ENCODE results near the gene CEP295NL. TPM values are rescaled to one million over a fixed set of nuclear protein-coding genes. Genes with fewer than 3 reads are reported as not detected.

Gene CEP295NL
- polyA plus RNA-seq, 2 of the 4 experiments (the other 2 are of a cell fraction): 0.10 to 0.13 TPM

GRCh38 chr17:78855561-78856165 is 47.3 kb downstream of the CEP295NL start:
- Histone ChIP-seq H3K27ac (no peak overlapping the region), H3K9me3 (no peaks in the 10 kb centered on the region), H3K4me1 (no peaks in the 10 kb centered on the region), H3K4me3 (no peak overlapping the region), H3K4me2 (no peak overlapping the region)
- CTCF ChIA-PET: interaction anchor here (1.1 to 6.1 kb wide), 4 partner anchors 11 to 116 kb away, joined by 3 to 55 read pairs (median 14); no protein-coding TSS in a partner anchor
- 95% methylated on average over 25 of the region's 25 CpGs for WGBS (ENCODE audit: missing lambda C conversion rate)
- no peak for DNase-seq (ENCODE audit: low read depth in 1 of 2, low spot score in 1 of 2)
- TF ChIP-seq ATOH8 (CRISPR knock-in tag; IDR thresholded peaks at IDR 0.05; ENCODE audit: low read depth) (no peak), FOSL2 (IDR thresholded peaks at IDR 0.05) (no peak), FOSL2 (CRISPR knock-in tag; IDR thresholded peaks at IDR 0.05) (no peak)
- no peak for FAIRE-seq
- POLR2A ChIA-PET: no interaction called here
- no peak for ATAC-seq

GRCh38 chr17:78854508-78854907 is 48.5 kb downstream of the CEP295NL start:
- Histone ChIP-seq H3K4me3 (no peak overlapping the region), H3K9me3 (no peaks in the 10 kb centered on the region), H3K4me2 (no peak overlapping the region), H3K27ac (no peak overlapping the region), H3K4me1 (no peaks in the 10 kb centered on the region)
- ChIA-PET POLR2A (interaction anchor here (0.6 kb wide), 1 partner anchor 65 kb away, joined by 3 read pairs; no protein-coding TSS in a partner anchor), CTCF (interaction anchor here (0.6 to 6.1 kb wide), 6 partner anchors 12 to 191 kb away, joined by 3 to 55 read pairs (median 8); no protein-coding TSS in a partner anchor)
- no peak for FAIRE-seq
- TF ChIP-seq JUNB (IDR thresholded peaks at IDR 0.05): no peak
- no peak for TF ChIP-seq SMC3 (IDR thresholded peaks at IDR 0.05)
- WGBS (ENCODE audit: missing lambda C conversion rate): 86% methylated on average over 9 of the region's 9 CpGs
- no peak for DNase-seq (ENCODE audit: low read depth in 1 of 2, low spot score in 1 of 2)
- ATAC-seq: no peak

DNA sequence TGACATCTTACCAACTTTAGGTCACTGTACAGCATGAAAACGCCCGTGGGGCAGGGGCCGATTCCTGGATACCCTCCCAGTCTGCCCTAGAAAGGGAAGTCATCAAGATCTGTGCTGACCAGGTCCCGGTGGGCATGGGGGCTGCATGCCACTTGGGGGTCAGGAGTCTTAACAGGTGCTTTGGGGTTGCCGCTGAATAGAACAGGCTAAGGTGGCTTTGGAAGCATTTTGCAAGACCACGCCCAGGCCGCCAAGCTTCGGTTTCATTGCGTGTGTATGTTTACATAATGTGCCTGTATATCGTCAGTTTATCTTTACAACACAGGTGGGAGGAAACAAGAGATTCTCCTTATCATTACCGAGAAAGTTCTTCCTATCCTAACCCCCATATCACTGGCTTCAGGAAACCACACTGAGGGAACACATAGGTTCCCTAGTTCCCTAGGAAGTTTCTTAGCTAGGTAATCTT is 49.0 kb downstream of the CEP295NL start:
- ChIA-PET POLR2A (no interaction called here), CTCF (interaction anchor here (1.1 to 6.1 kb wide), 6 partner anchors 11 to 191 kb away, joined by 3 to 55 read pairs (median 8); no protein-coding TSS in a partner anchor)
- no peak for TF ChIP-seq POLR2A (IDR thresholded peaks at IDR 0.05; ENCODE audit: low read length)
- no peak for TF ChIP-seq GATA3 (IDR thresholded peaks at IDR 0.05; ENCODE audit: borderline replicate concordance)
- TF ChIP-seq ELK1 (IDR thresholded peaks at IDR 0.05; ENCODE audit: low read depth, low read length): no peak
- no peak for TF ChIP-seq USF2 (IDR thresholded peaks at IDR 0.05)
- TF ChIP-seq CBX8 (IDR thresholded peaks at IDR 0.05): no peak
- TF ChIP-seq TP53 (CRISPR knock-in tag; IDR thresholded peaks at IDR 0.05): no peak
- TF ChIP-seq HMGXB4 (CRISPR knock-in tag; IDR thresholded peaks at IDR 0.05; ENCODE audit: borderline replicate concordance): no peak
- no peak for TF ChIP-seq JUN (IDR thresholded peaks at IDR 0.05)
- TF ChIP-seq RCOR1 (IDR thresholded peaks at IDR 0.05; ENCODE audit: low read depth, low read length): no peak
- TF ChIP-seq KDM5A (IDR thresholded peaks at IDR 0.05): no peak
- no peak for TF ChIP-seq KDM1A (IDR thresholded peaks at IDR 0.05; ENCODE audit: low read depth)
- TF ChIP-seq ZNF302 (CRISPR knock-in tag; IDR thresholded peaks at IDR 0.05): no peak
- no peak for TF ChIP-seq RARB (CRISPR knock-in tag; IDR thresholded peaks at IDR 0.05)
- TF ChIP-seq HDAC2 (IDR thresholded peaks at IDR 0.05): no peak
- H3K9me3 ChIP-seq: no peaks in the 10 kb centered on the region
- no peak overlapping the region for H3K4me3 ChIP-seq
- ATAC-seq: no peak
- H3K27ac ChIP-seq: no peak overlapping the region
- DNase-seq (ENCODE audit: low read depth in 1 of 2, low spot score in 1 of 2): no peak
- H3K4me2 ChIP-seq: no peak overlapping the region
- H3K4me1 ChIP-seq: no peaks in the 10 kb centered on the region
- no peak for FAIRE-seq
- 81% methylated on average over 11 of the region's 11 CpGs for WGBS (ENCODE audit: missing lambda C conversion rate)

Data from A549 (cell line).